Testis (tissue), 2 donors: ENCODE results near the gene LCN10.

Experiments used
- POLR2A ChIP-seq: fragments of 450-650 bp; IDR thresholded peaks from one replicate; pipeline ENCODE4 v1.6.1; 2017; ENCODE audit warnings: antibody characterized with exemption, mild to moderate bottlenecking, moderate library complexity
- TF ChIP-seq, protein P1 (sequence below), 3 experiments: fragments of 450-650 bp in 2 of 3; fragments of 200-600 bp in 1 of 3; sonication (generic) in 1 of 3; IDR thresholded peaks; one replicate each; pipeline ENCODE4 v1.5.1; 2016 to 2019; ENCODE audit warnings: antibody characterized with exemption in 3 of 3, mild to moderate bottlenecking in 2 of 3, moderate library complexity in 1 of 3

DNA sequence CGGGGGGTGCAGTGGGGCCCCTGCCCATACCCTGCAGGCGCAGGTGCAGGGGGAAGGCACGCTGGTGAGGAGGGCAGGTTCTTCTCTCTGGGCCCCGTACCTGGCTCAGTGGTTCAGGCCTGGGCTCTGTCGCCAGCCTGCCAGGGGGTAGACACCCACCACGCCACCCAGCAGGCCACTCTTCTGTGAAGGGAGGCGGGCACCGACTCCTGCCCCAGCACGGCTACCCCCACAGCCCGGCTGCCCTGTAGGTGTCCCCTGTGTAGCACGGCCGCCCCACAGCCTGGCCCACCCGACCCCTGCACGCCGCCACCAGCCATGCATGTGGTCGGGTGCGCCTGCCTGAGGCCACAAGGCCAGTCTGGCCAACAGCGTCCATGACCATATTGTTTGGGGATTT lies 3.9 kb upstream of the LCN10 start:
- TF ChIP-seq, protein P1, sequence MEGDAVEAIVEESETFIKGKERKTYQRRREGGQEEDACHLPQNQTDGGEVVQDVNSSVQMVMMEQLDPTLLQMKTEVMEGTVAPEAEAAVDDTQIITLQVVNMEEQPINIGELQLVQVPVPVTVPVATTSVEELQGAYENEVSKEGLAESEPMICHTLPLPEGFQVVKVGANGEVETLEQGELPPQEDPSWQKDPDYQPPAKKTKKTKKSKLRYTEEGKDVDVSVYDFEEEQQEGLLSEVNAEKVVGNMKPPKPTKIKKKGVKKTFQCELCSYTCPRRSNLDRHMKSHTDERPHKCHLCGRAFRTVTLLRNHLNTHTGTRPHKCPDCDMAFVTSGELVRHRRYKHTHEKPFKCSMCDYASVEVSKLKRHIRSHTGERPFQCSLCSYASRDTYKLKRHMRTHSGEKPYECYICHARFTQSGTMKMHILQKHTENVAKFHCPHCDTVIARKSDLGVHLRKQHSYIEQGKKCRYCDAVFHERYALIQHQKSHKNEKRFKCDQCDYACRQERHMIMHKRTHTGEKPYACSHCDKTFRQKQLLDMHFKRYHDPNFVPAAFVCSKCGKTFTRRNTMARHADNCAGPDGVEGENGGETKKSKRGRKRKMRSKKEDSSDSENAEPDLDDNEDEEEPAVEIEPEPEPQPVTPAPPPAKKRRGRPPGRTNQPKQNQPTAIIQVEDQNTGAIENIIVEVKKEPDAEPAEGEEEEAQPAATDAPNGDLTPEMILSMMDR (IDR thresholded peaks at IDR 0.05) = no peak
- TF ChIP-seq POLR2A = no peak
